Neural cell (in vitro differentiated cells): ENCODE data around the gene ASMTL.

Source experiments
- CTCF ChIP-seq: fragments of 450-650 bp; IDR thresholded peaks from 2 replicates; pipeline ENCODE4 v1.5.1; 2014; ENCODE audit warnings: antibody characterized with exemption, mild to moderate bottlenecking, moderate library complexity; ENCODE audit not compliant: poor library complexity, severe bottlenecking
- EP300 ChIP-seq: fragments of 450-650 bp; conservative IDR thresholded peaks from 2 replicates; pipeline ENCODE4 v1.6.1; 2014; ENCODE audit warnings: antibody characterized with exemption, mild to moderate bottlenecking, moderate library complexity; ENCODE audit not compliant: poor library complexity, severe bottlenecking
- EZH2 ChIP-seq: fragments of 200-600, 300-800 bp; shearing (Covaris generic), sonication (generic); IDR thresholded peaks from 2 replicates; pipeline ENCODE4 v1.6.1; 2014; ENCODE audit warnings: antibody characterized with exemption, low read length, borderline replicate concordance, mild to moderate bottlenecking; ENCODE audit not compliant: insufficient read depth, poor library complexity, severe bottlenecking
- POLR2AphosphoS5 ChIP-seq: IDR thresholded peaks from 2 replicates; pipeline ENCODE4 v1.6.1; 2012
- REST ChIP-seq: IDR thresholded peaks from 2 replicates; pipeline ENCODE4 v1.6.1; 2012; ENCODE audit warnings: borderline replicate concordance
- TAF1 ChIP-seq: IDR thresholded peaks from 2 replicates; pipeline ENCODE4 v1.6.1; 2012; ENCODE audit warnings: low read depth

- no peak for TF ChIP-seq CTCF
- TF ChIP-seq EZH2 = no peak
- TF ChIP-seq REST = peak; percentile 31
- peak; percentile 16 for TF ChIP-seq TAF1
- no peak for TF ChIP-seq EP300
- peak; percentile 74 for TF ChIP-seq POLR2AphosphoS5
Observed at GRCh38 chrX:1453395-1453783, 680 bp upstream of the ASMTL start.
